GM18868 (cell line): ENCODE results near the gene BABAM2.
A peak's percentile ranks its signal among the peaks of the same experiment; 100 is the strongest.

Experiments used
- ATAC-seq: cut with Tn5 transposase; IDR thresholded peaks from one replicate; pipeline ENCODE4 v1.9.1; 2021; ENCODE audit warnings: mild to moderate bottlenecking, moderate library complexity; ENCODE audit not compliant: unreplicated experiment

BABAM2 gene

GRCh38 chr2:28349546-28350165, 459.1 kb downstream of the BABAM2 start:
- no peak for ATAC-seq

GRCh38 chr2:28350196-28350595, 459.7 kb downstream of the BABAM2 start:
- ATAC-seq = no peak

GRCh38 chr2:28350791-28351285, 460.3 kb downstream of the BABAM2 start:
- ATAC-seq = no peak

GRCh38 chr2:28351621-28352020, 461.1 kb downstream of the BABAM2 start:
- ATAC-seq = no peak

GRCh38 chr2:28352104-28352503, 461.6 kb downstream of the BABAM2 start:
- ATAC-seq = no peak

GRCh38 chr2:28352610-28353195, 462.2 kb downstream of the BABAM2 start:
- ATAC-seq = no peak

GRCh38 chr2:28354920-28355520, 464.5 kb downstream of the BABAM2 start:
- no peak for ATAC-seq

- ATAC-seq = no peak
These were observed 465.1 kb downstream of the BABAM2 start for GRCh38 chr2:28355521-28356094.

GRCh38 chr2:28356095-28356911, 465.8 kb downstream of the BABAM2 start:
- ATAC-seq = no peak

- no peak for ATAC-seq
These were observed 466.5 kb downstream of the BABAM2 start for GRCh38 chr2:28357055-28357454.

- ATAC-seq = no peak
These were observed 467.6 kb downstream of the BABAM2 start for GRCh38 chr2:28357948-28358667.

- ATAC-seq = no peak
These were observed 468.2 kb downstream of the BABAM2 start for GRCh38 chr2:28358668-28359201.

GRCh38 chr2:28359222-28360057, 468.9 kb downstream of the BABAM2 start:
- ATAC-seq = peak; percentile 75

- no peak for ATAC-seq
These were observed 469.7 kb downstream of the BABAM2 start for GRCh38 chr2:28360058-28360717.

GRCh38 chr2:28360718-28361293, 470.3 kb downstream of the BABAM2 start:
- ATAC-seq = no peak

- no peak for ATAC-seq
These were observed 471.6 kb downstream of the BABAM2 start for GRCh38 chr2:28361991-28362710.

GRCh38 chr2:28362991-28363521, 472.5 kb downstream of the BABAM2 start:
- no peak for ATAC-seq
